ENCODE data around the gene PRM2. TPM values are rescaled to one million over a fixed set of nuclear protein-coding genes. Genes with fewer than 3 reads are reported as not detected.

The PRM2 gene
- total and polyA plus RNA-seq, 2 experiments from 2014 or later, result not detected

GRCh38 chr16:11325404-11326083 is 49.3 kb upstream of the PRM2 start:
- Histone ChIP-seq H3K27me3 (ENCODE audit: insufficient read depth) (no peaks in the 10 kb centered on the region), H4K20me1 (replicated peaks; ENCODE audit: insufficient read depth) (no peaks in the 10 kb centered on the region), H2AFZ (no peak overlapping the region), H3K4me2 (no peak overlapping the region), H3K4me1 (ENCODE audit: insufficient read depth) (peaks cover 21% of the 10 kb centered on the region), H3K36me3 (ENCODE audit: insufficient read depth) (no peaks in the 10 kb centered on the region), H3K4me3 (no peak overlapping the region), H3F3A (replicated peaks; ENCODE audit: low read depth) (peaks cover 24% of the 10 kb centered on the region), H3K27ac (ENCODE audit: low read depth) (0 out of 2 replicates have a peak overlapping the region, but pooled peaks have one; percentile 23), H3K79me2 (replicated peaks; ENCODE audit: insufficient read depth) (no peaks in the 10 kb centered on the region), H3K9me2 (ENCODE audit: insufficient read depth) (no peaks in the 10 kb centered on the region)
- peak overlapping the region; percentile 4; the same call in 1 of the 2 replicates for H3K27ac Mint-ChIP-seq
- H3K36me3 Mint-ChIP-seq (ENCODE audit: low read depth), result peaks cover 15% of the 10 kb centered on the region
- H3K27me3 Mint-ChIP-seq (ENCODE audit: insufficient read depth, low read depth, poor library complexity), result peaks cover 19% of the 10 kb centered on the region
- ATAC-seq (no peak), DNase-seq (ENCODE audit: low spot score) (no peak)
- H3K4me3 Mint-ChIP-seq, result no peak overlapping the region
- no peaks in the 10 kb centered on the region for H3K9me3 Mint-ChIP-seq
- H3K4me1 Mint-ChIP-seq, result peaks cover 47% of the 10 kb centered on the region
- TF ChIP-seq ZNF462 (CRISPR knock-in tag; IDR thresholded peaks at IDR 0.05) (no peak), ZNF331 (CRISPR knock-in tag; IDR thresholded peaks at IDR 0.05; ENCODE audit: low read depth) (no peak), EZH2phosphoT487 (IDR thresholded peaks at IDR 0.05; ENCODE audit: unreplicated experiment) (no peak), ZNF114 (CRISPR knock-in tag; IDR thresholded peaks at IDR 0.05) (no peak), REST (IDR thresholded peaks at IDR 0.05; ENCODE audit: unreplicated experiment) (no peak), EZH2 (IDR thresholded peaks at IDR 0.05; ENCODE audit: low read depth, unreplicated experiment) (no peak), STAT1 (IDR thresholded peaks at IDR 0.05; ENCODE audit: unreplicated experiment) (no peak), CTCF (conservative IDR thresholded peaks at IDR 0.05; ENCODE audit: low read depth in 2 of 2) (no peak), POLR2AphosphoS5 (IDR thresholded peaks at IDR 0.05; ENCODE audit: low read depth) (no peak), NANOG (IDR thresholded peaks at IDR 0.05; ENCODE audit: borderline replicate concordance) (no peak)
